ENCODE measurements around the gene SLC9A9.
"Not testable (repeated sequence)": the region's sequence is repeated elsewhere in the genome, so short reads cannot be mapped to it uniquely, and the experiment has no call there.

SLC9A9 gene

GRCh38 chr3:143698682-143699303, 149.5 kb downstream of the SLC9A9 start:
- no peak overlapping the region for H3K4me3 ChIP-seq (ENCODE audit: control insufficient read depth, low read depth, low read length)
- TF ChIP-seq CTCF (IDR thresholded peaks at IDR 0.05; ENCODE audit: control insufficient read depth, insufficient read depth, low read depth, low read length, missing control alignments): no peak
- no peak for DNase-seq (ENCODE audit: low read depth)

GRCh38 chr3:143697975-143698374, 150.3 kb downstream of the SLC9A9 start:
- DNase-seq (ENCODE audit: low read depth): no peak

GRCh38 chr3:143695333-143695732, 152.9 kb downstream of the SLC9A9 start:
- H3K4me3 ChIP-seq (ENCODE audit: control insufficient read depth, low read depth, low read length); DNase-seq (ENCODE audit: low read depth): not testable (repeated sequence)

More at GRCh38 chr3:143697975-143698374, 150.3 kb downstream of the SLC9A9 start:
- no peak overlapping the region for H3K4me3 ChIP-seq (ENCODE audit: control insufficient read depth, low read depth, low read length)
- TF ChIP-seq CTCF (IDR thresholded peaks at IDR 0.05; ENCODE audit: control insufficient read depth, insufficient read depth, low read depth, low read length, missing control alignments): no peak

- TF ChIP-seq CTCF (IDR thresholded peaks at IDR 0.05; ENCODE audit: control insufficient read depth, insufficient read depth, low read depth, low read length, missing control alignments): no peak
- no peak overlapping the region for H3K4me3 ChIP-seq (ENCODE audit: control insufficient read depth, low read depth, low read length)
- DNase-seq (ENCODE audit: low read depth): no peak
These were observed 154.8 kb downstream of the SLC9A9 start for GRCh38 chr3:143693506-143693905.

GRCh38 chr3:143686638-143687197, 161.6 kb downstream of the SLC9A9 start:
- DNase-seq (ENCODE audit: low read depth): no peak
- H3K4me3 ChIP-seq (ENCODE audit: control insufficient read depth, low read depth, low read length): no peak overlapping the region
- TF ChIP-seq CTCF (IDR thresholded peaks at IDR 0.05; ENCODE audit: control insufficient read depth, insufficient read depth, low read depth, low read length, missing control alignments): no peak

- no peak overlapping the region for H3K4me3 ChIP-seq (ENCODE audit: control insufficient read depth, low read depth, low read length)
- DNase-seq (ENCODE audit: low read depth): no peak
- no peak for TF ChIP-seq CTCF (IDR thresholded peaks at IDR 0.05; ENCODE audit: control insufficient read depth, insufficient read depth, low read depth, low read length, missing control alignments)
These were observed 162.8 kb downstream of the SLC9A9 start for GRCh38 chr3:143685491-143685890.

- H3K4me3 ChIP-seq (ENCODE audit: control insufficient read depth, low read depth, low read length): no peak overlapping the region
- no peak for TF ChIP-seq CTCF (IDR thresholded peaks at IDR 0.05; ENCODE audit: control insufficient read depth, insufficient read depth, low read depth, low read length, missing control alignments)
- no peak for DNase-seq (ENCODE audit: low read depth)
These were observed 170.8 kb downstream of the SLC9A9 start for GRCh38 chr3:143677430-143677829.

Measured in AG09309 (cell line).